D341Med (cell line): ENCODE measurements around the gene TIGD3.

Experiments
- DNase-seq: peaks from one replicate; pipeline ENCODE4 v3.0.0; 2012; ENCODE audit warnings: low spot score

Gene TIGD3

DNA sequence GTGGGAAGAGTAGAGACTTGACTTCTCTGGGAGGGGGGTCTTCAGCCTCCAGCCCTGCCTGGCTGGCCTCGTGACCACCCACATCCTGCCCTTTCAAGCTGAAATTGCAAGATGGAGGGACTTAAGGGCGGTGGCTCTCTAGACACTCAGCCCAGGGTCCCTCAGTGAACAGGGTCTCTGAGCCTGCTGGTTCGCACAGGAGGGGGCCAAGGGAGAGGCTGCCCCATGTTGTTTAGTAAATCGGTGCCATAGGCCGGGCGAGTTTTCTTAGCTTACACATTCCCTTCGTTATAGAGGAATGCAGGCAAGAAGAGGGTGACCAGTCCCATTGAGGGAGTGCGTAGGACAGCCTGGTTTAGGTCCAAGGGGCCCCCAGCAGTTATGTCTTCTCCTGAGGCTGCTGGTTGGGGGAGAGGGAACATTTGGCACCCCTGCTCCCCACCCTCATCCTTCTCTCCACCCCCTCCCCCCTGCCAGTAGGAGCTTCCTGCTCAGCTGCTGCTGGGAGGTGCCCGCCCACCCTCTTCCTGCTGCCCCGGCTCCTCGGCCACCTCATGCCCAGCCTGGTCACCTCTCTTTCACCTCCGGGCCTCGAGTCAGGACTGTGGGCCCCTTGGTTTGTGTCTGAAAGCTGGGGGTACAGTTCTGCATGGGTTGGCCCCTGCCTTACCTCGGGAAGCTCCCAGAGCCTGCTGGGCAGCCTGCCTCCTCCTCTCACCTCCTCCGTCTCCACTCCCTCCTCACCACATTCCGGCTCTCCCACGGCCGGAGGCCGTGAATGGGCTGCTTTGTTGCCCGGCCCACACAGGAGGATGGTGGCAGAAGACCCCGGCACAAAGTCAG, 35.8 kb downstream of the TIGD3 start:
- DNase-seq, result no peak

GRCh38 chr11:65390996-65391395, 36.4 kb downstream of the TIGD3 start:
- no peak for DNase-seq

GRCh38 chr11:65392186-65392829, 37.8 kb downstream of the TIGD3 start:
- DNase-seq, result no peak

DNA sequence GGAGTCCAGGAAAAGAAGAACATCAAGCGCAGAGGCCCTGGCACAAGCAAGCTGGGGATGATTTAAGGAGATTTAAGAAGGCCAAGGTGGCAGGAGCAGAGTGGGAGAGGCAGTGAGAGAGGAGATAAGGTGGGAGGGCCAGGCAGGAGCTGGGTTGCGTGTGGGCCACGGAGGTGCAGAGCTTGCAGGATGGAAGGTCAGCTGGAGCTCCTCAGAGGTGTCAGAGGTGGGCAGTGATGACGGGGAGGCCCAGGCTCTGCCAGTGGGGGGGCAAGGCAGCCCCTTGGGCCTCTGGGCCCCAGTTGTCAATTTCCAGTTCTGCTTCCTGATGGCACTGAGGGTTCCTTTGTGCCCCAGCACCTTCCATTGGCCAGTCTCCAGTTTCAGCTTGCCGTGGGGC, 38.3 kb downstream of the TIGD3 start:
- DNase-seq, result no peak

DNA sequence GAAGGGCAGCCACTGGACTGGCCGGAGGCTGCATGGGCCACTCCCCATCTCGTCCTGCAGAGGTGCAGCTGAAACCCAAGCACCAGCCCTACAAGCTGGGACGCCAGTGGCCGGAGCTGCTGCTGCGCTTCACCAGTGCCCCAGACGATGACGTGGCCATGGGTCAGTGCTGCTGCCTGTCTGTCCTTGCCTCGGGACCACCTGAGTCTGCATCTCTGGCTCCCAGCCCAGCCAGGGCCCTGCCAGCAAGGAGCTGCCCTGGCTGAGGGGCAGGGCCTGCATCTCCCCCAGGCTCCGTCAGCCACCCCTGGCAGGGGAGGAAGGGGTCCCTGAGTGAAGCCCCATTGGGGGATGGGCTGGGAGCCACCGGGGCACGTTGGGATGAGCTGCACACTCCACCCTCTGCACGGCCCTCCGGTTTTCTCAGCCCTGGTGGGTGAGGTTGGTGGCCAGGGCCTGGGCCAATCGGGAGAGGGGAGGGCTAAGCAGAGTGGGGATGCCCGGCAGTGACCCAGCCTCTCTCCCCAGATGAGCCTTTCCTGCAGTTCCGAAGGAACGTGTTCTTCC, 39.0 kb downstream of the TIGD3 start:
- no peak for DNase-seq

DNA sequence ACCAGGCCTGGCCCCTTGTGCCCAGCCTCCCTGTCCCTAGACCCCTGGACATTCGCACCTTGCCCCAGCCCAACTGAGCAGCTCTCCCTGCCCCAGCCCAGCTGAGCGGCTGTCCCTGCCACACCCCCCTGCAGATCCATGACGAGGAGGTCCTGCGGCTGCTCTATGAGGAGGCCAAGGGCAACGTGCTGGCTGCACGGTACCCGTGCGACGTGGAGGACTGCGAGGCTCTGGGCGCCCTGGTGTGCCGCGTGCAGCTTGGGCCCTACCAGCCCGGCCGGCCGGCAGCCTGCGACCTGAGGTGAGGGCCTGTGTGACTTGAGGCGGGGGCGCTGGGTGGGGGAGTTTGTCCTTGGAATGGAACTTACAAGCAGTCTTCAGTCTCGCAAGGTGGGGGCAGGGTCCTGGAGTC, 39.6 kb downstream of the TIGD3 start:
- DNase-seq, result no peak

DNA sequence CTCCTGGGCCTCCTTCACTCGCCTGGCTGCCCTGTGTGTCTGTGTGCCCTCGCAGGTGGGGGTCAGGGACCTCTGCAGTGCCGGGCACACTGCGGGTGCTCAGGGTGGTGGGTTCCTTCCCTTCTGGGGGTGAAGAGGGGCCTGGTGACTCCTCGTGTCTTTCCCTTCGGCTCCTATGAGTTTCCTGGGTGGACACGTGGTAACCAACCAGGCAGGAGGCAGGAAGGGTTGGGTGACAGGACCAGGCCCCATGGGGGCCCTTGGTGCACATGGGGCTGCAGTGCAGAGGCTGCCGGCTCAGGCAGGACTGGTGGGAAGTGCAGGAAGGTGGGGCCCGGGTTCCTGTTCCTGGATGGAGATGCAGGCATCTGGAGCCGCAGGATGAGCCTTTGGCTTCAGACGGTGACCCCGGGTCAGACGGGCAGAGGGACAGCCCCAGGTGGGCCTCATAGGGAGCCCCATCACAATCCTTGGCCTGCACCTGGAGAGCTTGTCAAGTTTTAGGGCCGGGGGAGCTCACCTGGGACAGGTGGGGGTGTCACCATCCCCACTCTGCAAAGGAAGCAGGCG, 41.5 kb downstream of the TIGD3 start:
- DNase-seq, result no peak

GRCh38 chr11:65396769-65397745, 42.5 kb downstream of the TIGD3 start:
- no peak for DNase-seq

DNA sequence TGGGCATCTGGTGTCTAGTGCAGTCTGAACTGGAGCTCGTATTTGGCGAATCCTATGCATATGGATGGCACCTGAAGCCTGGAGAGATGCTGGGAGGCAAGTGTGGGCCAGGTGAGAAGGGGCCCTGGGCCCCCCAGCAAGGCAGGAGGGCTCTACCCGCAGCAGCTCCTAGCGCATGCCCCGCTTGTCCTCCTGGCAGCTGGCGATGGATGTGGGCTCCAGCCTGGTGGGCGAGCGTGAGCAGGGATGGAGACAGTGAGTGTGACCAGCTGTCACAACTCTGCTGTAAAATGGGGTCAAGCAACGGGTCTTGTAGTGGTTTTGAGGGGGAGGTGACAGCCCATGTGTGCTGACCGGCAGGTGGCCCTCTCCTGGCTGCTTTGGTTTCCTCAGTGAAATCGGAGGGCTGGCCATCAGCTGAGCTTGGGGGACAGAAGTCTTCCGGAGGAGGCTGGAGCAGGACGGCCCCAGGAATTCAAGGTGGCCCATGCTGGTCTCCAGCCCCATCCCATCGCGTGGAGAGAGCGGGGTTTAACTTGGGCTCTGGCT, 43.9 kb downstream of the TIGD3 start:
- DNase-seq, result no peak

- DNase-seq, result no peak
Measured at GRCh38 chr11:65399249-65399648, 44.7 kb downstream of the TIGD3 start.

DNA sequence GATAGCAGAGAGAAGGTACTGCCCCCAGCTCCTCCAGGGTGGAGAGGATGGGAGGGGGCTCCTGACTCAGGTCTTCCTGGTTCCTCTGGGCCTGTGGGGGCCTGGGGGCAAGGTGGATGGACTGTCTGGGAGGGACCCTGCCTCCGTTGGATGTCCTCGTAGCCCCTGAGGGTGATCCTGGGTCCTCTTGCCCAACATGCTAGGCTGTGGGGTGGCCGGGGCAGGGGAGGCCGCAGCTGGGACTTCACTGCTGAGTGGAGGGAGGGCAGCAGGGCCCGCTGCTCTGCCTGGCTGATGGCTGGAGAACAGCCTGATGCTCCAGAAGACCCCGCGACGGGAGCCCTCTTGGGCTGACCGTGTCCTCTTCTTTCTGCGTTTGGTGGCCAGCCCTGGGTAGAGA, 45.3 kb downstream of the TIGD3 start:
- no peak for DNase-seq

DNA sequence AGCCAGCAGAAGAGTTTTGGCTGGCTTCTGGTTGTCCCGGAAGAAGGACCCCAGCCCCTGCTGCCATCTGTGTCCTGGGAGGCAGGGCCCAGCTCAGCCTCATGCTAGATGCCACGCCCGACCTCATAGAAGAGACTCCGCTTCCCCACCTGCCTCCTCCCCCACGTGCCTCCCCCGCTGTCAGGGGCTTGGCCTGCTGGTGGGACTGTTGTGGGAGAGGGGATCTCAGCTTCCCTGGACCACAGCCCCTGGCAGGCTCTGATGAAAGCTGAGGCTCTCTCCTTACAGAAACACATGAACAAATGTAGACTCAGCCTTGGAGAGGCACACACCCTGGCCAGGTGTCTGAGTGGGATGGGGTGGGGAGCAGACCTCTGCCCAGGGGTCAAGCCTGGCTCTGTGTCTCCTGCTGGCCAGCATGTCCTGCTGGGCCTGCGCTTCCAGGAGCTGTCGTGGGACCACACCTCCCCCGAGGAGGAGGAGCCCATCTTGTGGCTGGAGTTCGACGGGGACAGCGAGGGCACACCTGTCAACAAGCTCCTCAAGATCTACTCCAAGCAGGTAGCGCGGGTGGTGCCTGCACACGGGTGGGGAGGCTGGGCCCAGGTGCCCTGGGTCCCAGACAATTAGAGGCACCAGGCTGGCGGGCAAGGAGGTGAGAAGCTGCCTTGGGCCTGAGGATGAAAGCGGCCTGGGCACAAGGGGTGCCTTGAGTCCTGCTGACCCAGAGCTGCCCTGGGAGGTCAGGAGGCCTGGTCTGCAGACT, 45.9 kb downstream of the TIGD3 start:
- no peak for DNase-seq

- no peak for DNase-seq
Measured at GRCh38 chr11:65401073-65401802, 46.7 kb downstream of the TIGD3 start.

- no peak for DNase-seq
Measured at GRCh38 chr11:65401803-65402248, 47.3 kb downstream of the TIGD3 start.

- no peak for DNase-seq
Measured at GRCh38 chr11:65402790-65403189, 48.2 kb downstream of the TIGD3 start.

- DNase-seq, result no peak
Measured at GRCh38 chr11:65403607-65404121, 49.1 kb downstream of the TIGD3 start.

DNA sequence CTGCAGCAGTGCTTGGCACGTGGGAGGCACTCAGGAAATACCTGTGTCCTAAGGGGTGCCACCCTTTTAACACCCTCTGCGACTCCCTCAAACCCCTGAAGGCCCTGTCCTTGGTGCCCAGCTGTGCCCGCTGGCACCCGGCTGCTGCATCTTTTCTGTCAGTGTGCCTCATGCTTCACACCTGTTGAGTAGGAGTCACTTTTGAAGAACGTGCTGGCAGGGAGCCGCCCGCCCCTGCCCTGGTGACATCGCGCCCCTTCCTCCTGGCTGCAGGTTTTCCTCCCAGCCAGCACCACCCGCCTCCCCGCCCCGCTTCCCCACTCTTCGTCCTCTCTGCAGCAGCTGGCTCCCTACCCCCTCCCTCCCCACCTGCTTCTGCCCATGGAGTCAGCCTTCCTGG, 49.7 kb downstream of the TIGD3 start:
- DNase-seq, result no peak

DNA sequence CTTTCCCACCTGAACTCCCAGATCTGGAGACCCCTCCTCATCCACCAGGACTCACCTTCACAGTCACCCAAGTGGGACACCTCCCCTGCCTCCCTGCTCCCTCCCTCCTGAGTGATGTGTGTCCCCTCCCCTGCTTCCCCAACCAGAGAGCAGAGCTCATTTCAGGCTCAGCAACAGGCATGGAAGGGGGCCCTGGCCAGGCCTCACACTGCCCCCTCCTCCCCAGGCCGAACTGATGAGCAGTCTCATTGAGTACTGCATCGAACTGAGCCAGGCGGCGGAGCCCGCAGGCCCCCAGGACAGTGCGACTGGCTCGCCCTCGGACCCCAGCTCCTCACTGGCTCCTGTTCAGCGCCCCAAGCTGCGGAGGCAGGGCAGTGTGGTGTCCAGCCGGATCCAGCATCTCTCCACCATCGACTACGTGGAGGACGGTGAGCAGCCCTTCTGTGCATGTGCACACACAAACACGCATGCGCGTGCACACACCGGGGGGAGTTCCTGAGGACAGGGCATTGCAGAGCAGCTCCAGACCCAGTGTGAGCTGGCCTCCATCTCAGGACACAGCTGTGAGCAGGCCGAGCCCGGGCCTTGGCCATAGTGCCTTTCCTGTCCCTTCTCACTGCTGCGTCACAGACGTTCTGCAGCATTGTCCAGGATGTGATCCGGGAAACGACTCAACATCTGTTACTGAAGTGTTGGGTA, 50.2 kb downstream of the TIGD3 start:
- no peak for DNase-seq
